Activated CD8-positive, alpha-beta T cell treated with anti-CD3 and anti-CD28 coated beads for 36 hours (primary cell): ENCODE data around the gene SYS1. TPM values are rescaled to one million over a fixed set of nuclear protein-coding genes. Genes with fewer than 3 reads are reported as not detected.

ENCODE experiments used
- ATAC-seq: fragments of 200-7000 bp; cut with Tn5 transposase; one replicate; pipeline ENCODE4 v1.10.0; 2021; ENCODE audit warnings: mild to moderate bottlenecking, moderate library complexity
- CTCF ChIA-PET: fragments of 350-600 bp; sonication (Branson Sonifier 250); formaldehyde crosslinking; loops from one replicate; lab custom pipeline; 2021; ENCODE audit warnings: antibody characterized with exemption; lab: Charles Lee
- POLR2A ChIA-PET: fragments of 350-600 bp; sonication (Branson Sonifier 250); formaldehyde crosslinking; loops from one replicate; lab custom pipeline; 2021; ENCODE audit warnings: antibody characterized with exemption; lab: Charles Lee
- DNase-seq: peaks from one replicate; pipeline ENCODE4 v3.0.0-alpha.2; 2020
- H3K27ac Mint-ChIP-seq: one replicate; pipeline ENCODE4 v1.8.0; 2021; ENCODE audit warnings: mild to moderate bottlenecking, mixed read lengths
- H3K27me3 Mint-ChIP-seq: one replicate; pipeline ENCODE4 v1.8.0; 2021; ENCODE audit warnings: mixed read lengths
- H3K36me3 Mint-ChIP-seq: one replicate; pipeline ENCODE4 v1.8.0; 2021; ENCODE audit warnings: low read depth, mixed read lengths
- H3K4me1 Mint-ChIP-seq: one replicate; pipeline ENCODE4 v1.8.0; 2021; ENCODE audit warnings: low read depth, mixed read lengths
- H3K4me3 Mint-ChIP-seq: one replicate; pipeline ENCODE4 v1.8.0; 2021; ENCODE audit warnings: mild to moderate bottlenecking, moderate library complexity, mixed read lengths
- H3K9me3 Mint-ChIP-seq: one replicate; pipeline ENCODE4 v1.8.0; 2021; ENCODE audit warnings: mixed read lengths
- CTCF ChIP-seq: fragments of 200-600 bp; IDR thresholded peaks from one replicate; pipeline ENCODE4 v1.8.0; 2022; ENCODE audit warnings: antibody characterized with exemption, mild to moderate bottlenecking
- intact Hi-C: fragments of 100-400 bp; cut with micrococcal nuclease; formaldehyde crosslinking; loops from one replicate; pipeline ENCODE4 v1.10.0; 2022
- total RNA-seq, 2 experiments: library from RNA; stranded (reverse); gene quantifications; one replicate each; pipeline ENCODE4 v1.2.3, GENCODE V29; 2021

SYS1 gene
- total RNA-seq, 2 experiments from 2014 or later = 19.6 to 20.7 TPM

- no peak for DNase-seq
- H3K4me3 Mint-ChIP-seq = no peak overlapping the region
Measured at GRCh38 chr20:45365444-45365970, 2.6 kb downstream of the SYS1 start.

GRCh38 chr20:45366192-45366591, 3.2 kb downstream of the SYS1 start:
- POLR2A ChIA-PET = no interaction called here
- Mint-ChIP-seq H3K9me3 (no peaks in the 10 kb centered on the region), H3K36me3 (peaks cover 25% of the 10 kb centered on the region), H3K4me1 (peaks cover 49% of the 10 kb centered on the region), H3K4me3 (no peak overlapping the region), H3K27ac (no peak overlapping the region), H3K27me3 (no peaks in the 10 kb centered on the region)
- CTCF ChIA-PET = interaction anchor here (0.9 to 24.4 kb wide), 8 partner anchors 7 to 87 kb away, joined by 3 to 549 read pairs (median 4); no protein-coding TSS in a partner anchor
- no peak for TF ChIP-seq CTCF
- ATAC-seq = no peak
- intact Hi-C loops = no loop called here
- no peak for DNase-seq

More at GRCh38 chr20:45365444-45365970, 2.6 kb downstream of the SYS1 start:
- ChIA-PET CTCF (interaction anchor here (1.0 to 24.4 kb wide), 8 partner anchors 8 to 406 kb away, joined by 3 to 549 read pairs (median 4); no protein-coding TSS in a partner anchor), POLR2A (interaction anchor here (3.6 to 4.2 kb wide), 2 partner anchors 7 to 18 kb away, joined by 21 to 35 read pairs; partner anchors contain the start of gene SDC4)
- peak overlapping the region; percentile 43 for H3K27ac Mint-ChIP-seq
- no peak for ATAC-seq
- peaks cover 49% of the 10 kb centered on the region for H3K4me1 Mint-ChIP-seq
- no peak for TF ChIP-seq CTCF
- peaks cover 25% of the 10 kb centered on the region for H3K36me3 Mint-ChIP-seq
- no peaks in the 10 kb centered on the region for H3K9me3 Mint-ChIP-seq
- intact Hi-C loops = no loop called here
- H3K27me3 Mint-ChIP-seq = no peaks in the 10 kb centered on the region

- peaks cover 51% of the 10 kb centered on the region for H3K4me1 Mint-ChIP-seq
Measured at GRCh38 chr20:45366631-45367030, 3.7 kb downstream of the SYS1 start.

GRCh38 chr20:45367126-45367525, 4.2 kb downstream of the SYS1 start:
- ATAC-seq (no peak), DNase-seq (no peak)
- no peaks in the 10 kb centered on the region for H3K9me3 Mint-ChIP-seq
- intact Hi-C loops = no loop called here
- no peak overlapping the region for H3K4me3 Mint-ChIP-seq
- H3K27me3 Mint-ChIP-seq = no peaks in the 10 kb centered on the region
- ChIA-PET POLR2A (interaction anchor here (1.0 to 2.0 kb wide), 2 partner anchors 13 to 48 kb away, joined by 3 to 6 read pairs; no protein-coding TSS in a partner anchor), CTCF (interaction anchor here (0.9 to 24.4 kb wide), 4 partner anchors 24 to 86 kb away, joined by 3 to 549 read pairs (median 84); no protein-coding TSS in a partner anchor)
- H3K36me3 Mint-ChIP-seq = peaks cover 25% of the 10 kb centered on the region
- H3K27ac Mint-ChIP-seq = peak overlapping the region; percentile 52
- peaks cover 52% of the 10 kb centered on the region for H3K4me1 Mint-ChIP-seq
- no peak for TF ChIP-seq CTCF

More at GRCh38 chr20:45366631-45367030, 3.7 kb downstream of the SYS1 start:
- CTCF ChIA-PET = interaction anchor here (0.9 to 24.4 kb wide), 6 partner anchors 12 to 86 kb away, joined by 3 to 549 read pairs (median 3); no protein-coding TSS in a partner anchor
- TF ChIP-seq CTCF = no peak
- DNase-seq (no peak), ATAC-seq (no peak)
- intact Hi-C loops = no loop called here
- H3K27me3 Mint-ChIP-seq = no peaks in the 10 kb centered on the region
- H3K36me3 Mint-ChIP-seq = peaks cover 25% of the 10 kb centered on the region
- peak overlapping the region; percentile 52 for H3K27ac Mint-ChIP-seq
- POLR2A ChIA-PET = interaction anchor here (2.0 kb wide), 1 partner anchor 49 kb away, joined by 6 read pairs; no protein-coding TSS in a partner anchor
- H3K4me3 Mint-ChIP-seq = no peak overlapping the region
- H3K9me3 Mint-ChIP-seq = no peaks in the 10 kb centered on the region
